NCI-H2196 (cell line): ENCODE data around the gene NCKAP5.
"Not testable (repeated sequence)": the region's sequence is repeated elsewhere in the genome, so short reads cannot be mapped to it uniquely, and the experiment has no call there.

ENCODE experiments used
- DNase-seq: peaks from one replicate; lab custom pipeline; 2025; ENCODE audit not compliant: unreplicated experiment; lab: John Stamatoyannopoulos, UW

Gene NCKAP5

DNA sequence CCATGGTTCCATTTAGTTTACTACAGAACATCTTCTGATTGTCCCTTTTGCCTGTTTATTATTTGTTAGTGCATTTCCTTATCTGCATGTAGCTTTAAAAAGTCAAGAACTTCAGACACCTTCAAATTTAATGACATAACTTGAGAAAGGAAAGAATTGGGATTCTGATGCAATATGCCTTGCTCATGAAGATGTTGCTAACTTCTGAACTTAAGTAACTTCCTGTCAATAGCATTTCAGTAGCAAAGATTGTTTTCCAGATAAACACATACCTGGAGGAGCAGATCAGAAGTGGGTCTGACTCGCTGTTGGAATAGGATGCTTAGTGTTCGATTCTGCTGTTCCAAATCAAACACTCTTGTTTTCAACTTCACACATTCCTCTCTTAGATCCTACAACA is 708.0 kb downstream of the NCKAP5 start:
- DNase-seq = no peak

DNA sequence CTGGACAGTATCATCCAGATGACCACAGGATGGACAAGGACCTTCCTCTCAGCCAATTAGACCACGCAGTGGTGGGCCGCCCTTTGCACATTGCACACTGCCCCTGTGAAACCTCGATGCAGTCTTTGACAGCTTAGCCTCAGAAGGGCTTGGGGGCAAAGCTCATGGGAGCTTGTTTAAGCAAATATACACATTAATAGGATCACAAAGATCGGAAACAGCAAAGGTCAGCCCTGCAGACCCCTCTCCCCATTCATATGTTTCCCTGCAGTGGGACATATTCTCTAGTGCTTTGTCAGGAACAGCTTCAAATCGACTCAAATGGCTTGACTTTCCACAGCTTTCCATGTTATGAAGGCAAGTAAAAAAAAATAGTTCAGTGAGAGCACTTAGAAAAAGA is 708.7 kb downstream of the NCKAP5 start:
- DNase-seq = no peak

DNA sequence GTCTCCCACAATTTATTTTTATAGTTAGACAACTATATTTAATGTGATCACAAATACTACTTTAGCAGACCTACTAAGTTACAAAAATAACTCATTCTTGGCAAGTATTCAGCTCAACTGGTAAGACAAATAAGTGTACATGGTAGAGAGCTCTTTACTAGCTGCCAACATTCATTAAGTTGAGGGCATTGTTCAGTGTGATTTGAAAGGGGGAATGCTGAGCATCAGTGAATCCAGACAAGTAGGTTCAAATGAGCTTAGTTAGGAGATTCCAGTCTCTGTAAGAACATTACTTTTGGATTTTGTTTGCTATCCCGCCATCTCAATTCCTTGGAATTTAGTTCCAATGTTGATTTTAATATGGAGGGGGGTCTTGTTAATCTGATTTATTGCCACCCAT is 710.9 kb downstream of the NCKAP5 start:
- DNase-seq = no peak

DNA sequence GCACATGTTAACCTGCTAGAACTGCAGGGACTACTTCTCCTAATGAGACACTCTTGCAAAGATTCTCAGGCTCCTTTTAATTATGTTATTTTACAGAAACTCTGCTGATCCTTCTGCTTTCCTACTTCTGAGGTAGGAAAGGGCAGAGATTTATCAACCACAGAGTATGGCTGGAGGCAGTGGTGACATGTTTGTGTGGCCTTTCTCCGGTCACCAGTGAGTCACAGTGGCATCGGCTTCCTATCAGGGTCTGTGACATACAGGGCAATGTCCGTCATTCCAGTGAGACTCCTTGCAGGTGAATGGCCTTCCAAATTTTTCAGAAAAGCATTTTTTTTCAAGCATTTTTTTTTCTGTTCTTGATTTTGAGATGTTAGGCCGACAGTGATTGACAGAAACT is 717.6 kb downstream of the NCKAP5 start:
- DNase-seq = no peak

DNA sequence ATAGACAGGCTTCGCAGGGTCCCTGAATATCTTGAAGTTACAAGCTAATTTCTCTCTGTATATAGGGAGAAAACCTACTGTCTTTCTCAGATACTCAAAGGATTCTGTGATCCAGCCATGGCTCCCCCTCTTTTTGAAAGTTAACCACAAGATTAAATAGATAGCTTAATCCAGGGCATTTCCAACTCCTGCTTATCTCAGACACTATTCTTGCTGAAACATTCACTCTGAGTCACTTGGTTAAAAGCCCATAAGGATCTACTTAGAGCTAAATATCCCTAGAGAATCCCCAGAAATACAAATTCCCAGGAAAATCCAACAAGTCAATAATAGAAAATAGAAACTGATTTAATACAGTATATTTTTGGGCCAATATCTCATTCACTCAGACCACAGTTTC is 719.1 kb downstream of the NCKAP5 start:
- DNase-seq = no peak

DNA sequence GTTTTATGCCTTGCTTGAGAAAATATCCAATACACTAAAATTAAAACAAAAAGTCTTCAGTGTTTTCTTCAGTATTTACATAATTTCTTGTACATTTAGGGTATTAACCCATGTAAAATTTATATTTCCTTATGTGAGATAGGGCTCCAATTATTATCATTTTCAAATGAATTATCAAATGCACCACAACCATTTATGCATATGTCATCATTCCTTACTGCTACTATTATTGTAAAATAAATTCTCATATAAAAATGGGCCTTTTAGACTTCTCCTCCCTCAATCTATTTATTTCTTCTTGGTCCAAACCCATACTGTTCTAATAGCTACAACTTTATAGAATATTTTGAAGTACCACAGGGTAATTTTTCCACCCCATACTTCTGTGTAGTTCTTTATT is 722.9 kb downstream of the NCKAP5 start:
- DNase-seq = no peak

DNA sequence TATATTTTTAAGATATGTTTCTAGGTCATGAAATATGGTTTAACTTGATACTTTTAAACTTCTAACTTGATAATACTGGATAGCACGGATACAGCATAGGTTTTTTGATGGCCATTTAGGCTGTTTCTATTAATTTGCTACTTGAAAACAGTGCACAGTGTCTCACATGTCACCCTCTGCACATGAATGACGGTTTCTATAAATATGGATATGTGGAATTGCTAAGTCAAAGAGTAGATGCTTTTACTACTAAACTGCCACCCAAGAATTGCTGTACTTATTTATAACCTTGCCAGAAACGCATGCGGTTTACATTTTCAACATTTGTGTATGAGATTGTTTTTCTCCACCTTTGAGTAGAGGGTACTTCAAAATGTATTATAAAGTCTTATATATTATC is 723.7 kb downstream of the NCKAP5 start:
- no peak for DNase-seq

DNA sequence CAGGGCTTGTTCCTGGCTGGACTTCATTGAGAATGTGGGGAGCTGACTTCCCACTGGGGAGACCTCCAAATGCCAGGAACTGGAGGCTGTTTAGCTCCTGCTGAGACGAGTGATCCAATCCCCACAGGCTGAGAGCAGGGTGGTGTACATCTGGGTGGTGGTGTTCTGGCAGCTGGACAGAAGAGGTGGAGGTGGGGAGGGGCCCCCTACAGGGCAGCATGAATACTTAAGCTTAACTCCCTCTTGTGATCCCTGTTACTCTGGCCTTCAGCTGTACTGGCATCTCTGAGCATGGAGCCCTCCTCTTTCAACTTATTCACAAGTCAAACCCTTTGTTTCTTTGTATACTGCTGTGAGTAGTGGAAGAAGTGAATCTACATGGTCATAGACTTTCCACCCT is 730.5 kb downstream of the NCKAP5 start:
- no peak for DNase-seq

DNA sequence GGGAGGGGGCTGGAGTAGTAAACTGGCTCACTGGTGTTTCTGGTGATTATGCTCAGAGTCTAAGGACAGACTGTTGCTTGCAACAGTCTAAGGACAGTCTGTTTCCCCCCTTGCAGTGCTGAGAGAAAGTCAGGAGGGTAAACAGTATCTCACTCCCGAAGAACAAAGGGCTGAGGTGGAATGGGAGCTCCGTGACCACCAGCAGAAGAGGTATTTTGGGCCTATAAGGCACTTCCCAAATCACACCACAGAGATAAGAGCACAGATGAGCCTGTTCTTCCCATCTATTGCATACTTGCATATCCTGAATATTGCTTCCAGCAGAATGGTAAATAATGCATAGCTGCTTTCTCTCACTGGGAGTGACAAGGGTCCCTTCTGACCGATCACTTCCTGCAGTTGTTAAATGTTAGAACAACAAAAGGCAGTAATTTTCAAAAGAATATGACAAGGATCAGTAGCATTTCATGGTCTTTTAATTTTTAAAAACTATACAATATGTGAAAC is 737.9 kb downstream of the NCKAP5 start:
- no peak for DNase-seq

DNA sequence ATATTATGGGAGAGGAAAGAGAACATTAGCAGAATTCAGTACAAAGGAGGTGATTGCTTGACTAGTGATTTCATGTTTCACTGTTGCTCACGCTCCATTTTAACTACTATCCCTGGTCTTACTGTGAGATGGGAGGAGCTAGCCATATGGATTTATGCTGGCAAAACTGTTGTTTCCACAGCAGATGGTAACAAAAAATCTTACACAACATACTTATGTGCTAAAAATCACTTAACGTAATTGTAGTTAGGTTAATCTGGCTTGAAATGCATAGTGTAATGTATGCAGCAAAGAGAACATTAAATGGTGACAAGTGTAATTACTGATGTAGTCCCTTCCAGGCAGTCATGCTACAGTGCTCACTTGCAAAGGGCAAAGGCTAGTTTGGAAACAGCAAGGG is 742.7 kb downstream of the NCKAP5 start:
- DNase-seq = no peak

DNA sequence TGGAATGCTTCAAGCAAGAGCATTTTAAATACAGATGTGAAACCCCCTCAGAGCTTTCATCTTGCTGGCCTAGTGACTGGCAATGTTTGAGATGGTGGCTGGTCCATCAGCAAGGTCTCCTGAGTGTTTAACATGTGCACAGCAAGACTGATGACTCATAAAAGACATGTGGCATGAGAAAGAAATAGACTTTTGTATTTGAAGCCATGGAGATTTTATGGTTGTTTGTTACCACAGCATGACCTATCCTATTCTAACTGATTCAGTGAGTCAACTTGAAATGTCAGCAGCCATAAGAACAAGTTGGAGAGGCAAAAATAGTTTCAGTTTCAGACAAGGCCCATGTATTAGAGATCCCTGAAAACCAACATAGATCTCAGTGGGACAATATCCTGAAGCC is 743.5 kb downstream of the NCKAP5 start:
- DNase-seq = no peak

DNA sequence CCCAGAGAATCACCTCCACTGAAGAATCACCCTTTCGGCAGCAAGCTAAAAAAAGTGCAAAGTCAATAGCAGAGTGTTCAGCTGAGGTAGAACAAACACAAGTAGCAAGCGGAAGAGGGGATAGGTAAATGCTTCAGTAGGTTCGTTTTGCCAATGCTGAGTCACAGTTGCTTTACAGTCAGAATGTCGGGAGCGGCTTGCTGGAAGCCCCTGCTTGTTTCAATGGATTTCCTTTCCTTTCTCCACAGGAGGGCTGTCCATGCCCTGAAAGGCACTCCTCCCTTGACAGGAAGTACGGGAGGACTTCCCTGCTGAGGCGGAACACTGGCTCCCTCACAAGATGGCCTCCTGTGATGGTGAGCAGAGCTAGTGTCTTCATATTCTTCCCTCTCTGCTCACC is 752.0 kb downstream of the NCKAP5 start:
- DNase-seq = no peak

DNA sequence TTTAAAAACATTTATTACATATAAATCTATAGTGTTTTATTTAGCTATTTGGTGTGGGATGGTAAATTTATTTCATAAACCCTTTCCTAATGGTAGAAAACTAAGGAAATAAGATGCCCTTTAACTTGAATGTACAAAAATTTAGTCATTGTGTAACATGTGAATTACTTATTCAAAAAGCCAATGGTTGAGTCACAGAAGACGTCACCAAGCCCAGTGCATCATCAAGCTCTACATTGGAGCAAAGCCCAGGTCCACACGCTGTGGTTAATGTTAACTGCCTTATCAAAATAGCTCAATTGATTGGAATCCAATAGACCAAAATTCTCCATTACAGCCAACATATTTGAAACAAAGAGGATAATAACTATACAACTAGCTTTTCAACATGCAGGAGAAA is 752.7 kb downstream of the NCKAP5 start:
- no peak for DNase-seq

DNA sequence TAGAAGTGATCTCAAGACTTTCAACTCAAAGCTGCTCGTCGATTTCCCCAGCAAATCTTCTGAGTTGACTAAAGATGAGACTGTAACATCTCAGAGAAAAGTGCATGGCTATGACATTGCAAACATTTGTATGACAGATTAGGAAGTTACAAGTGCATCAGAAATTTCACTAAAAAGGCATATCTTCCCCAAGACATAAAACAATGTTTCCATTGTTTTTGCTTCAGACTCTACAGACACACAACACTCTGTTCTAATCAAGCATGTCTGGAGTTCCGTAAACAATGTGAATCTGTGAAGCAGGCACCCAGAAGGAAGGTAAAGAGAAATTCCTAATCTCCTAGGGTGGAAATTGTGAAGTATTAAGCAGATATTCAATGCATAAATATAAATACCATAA is 753.6 kb downstream of the NCKAP5 start:
- DNase-seq = no peak

DNA sequence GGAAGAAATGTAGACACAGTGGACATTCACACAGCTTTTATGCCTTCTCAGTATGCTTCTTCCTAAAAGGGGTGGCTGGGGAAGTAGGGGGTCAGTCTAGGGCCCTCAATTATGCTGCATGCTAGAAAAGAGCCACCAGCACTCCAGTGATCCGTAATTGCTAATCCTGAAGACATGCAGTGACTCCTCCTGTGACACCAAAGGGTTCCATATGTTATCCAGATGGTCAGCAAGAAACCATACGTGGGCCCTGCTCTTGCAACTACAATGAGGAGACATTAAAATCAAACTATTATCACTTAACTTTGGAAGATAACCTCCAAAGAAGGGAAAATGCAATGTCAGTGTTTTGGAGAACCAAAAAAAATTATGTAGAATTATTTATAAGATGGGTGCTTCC is 754.8 kb downstream of the NCKAP5 start:
- no peak for DNase-seq

DNA sequence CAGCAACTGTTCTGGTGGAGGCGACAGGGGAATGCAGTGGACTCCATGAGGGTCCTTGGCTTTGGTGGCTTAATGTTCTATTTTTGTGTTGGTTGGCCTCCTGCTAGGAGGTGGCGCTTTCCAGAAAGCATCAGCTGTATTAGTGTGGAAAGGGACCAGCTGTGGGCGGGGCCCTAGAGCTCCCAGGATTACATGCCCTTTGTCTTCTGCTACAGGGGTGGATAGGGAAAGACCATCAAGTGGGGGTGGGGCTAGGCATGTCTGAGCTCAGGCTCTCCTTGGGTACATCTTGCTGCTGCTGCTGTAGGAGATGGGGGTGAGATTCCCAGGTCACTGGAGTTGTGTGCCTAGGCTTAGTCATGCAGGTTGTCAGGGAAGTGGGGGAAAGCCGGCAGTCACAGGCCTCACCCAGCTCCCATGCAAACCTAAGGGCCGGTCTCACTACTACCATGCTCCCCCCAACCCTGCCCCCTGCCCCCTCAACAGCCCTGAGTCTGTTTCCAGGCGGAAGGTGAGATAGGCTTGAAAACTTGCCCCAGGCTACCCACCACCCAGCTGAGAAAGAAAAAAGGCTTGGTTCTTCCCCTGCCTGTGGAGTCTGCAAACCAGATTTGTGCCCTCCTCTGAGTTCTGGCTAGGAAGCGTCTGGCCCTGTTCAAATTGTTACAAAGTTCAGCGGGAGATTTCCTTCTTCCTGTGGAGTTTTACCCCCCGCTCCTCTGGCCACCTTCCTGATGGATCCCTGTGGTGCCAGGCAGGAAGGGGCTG is 756.9 kb downstream of the NCKAP5 start:
- no peak for DNase-seq

DNA sequence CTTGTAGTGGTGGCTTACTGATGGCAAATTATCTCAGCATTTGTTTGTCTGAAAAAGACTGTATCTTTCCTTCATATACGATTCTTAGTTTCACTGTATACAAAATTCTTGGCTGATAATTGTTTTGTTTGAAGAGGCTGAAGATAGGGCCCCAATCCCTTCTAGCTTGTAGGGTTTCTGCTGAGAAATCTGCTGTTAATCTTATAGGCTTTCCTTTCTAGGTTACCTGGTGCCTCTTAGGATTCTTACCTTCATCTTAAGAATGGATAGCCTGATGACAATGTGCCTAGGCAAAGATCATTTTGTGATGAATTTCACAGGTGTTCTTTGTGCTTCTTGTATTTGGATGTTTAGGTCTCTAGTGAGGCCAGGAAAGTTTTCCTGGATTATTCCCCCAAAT is 758.3 kb downstream of the NCKAP5 start:
- DNase-seq = not testable (repeated sequence)

DNA sequence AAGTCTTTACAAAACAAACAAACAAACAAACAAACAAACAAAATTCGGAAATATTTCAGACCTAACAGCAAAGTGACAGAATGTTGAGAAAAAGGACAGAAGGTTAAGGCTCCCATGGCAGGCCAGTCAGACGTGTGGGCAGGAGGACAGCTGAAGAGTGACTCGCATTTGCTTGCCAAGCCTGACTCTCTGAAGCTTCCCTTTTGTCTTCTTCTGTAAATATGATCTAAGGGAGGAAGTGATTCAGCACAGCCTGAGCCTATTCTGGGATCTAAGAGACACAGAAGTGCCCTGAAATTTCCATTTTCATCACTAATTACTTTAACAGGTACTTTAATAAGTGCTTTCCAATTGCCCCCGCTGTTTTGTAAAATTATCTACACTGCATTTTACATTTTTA is 764.2 kb downstream of the NCKAP5 start:
- DNase-seq = peak; percentile 64

DNA sequence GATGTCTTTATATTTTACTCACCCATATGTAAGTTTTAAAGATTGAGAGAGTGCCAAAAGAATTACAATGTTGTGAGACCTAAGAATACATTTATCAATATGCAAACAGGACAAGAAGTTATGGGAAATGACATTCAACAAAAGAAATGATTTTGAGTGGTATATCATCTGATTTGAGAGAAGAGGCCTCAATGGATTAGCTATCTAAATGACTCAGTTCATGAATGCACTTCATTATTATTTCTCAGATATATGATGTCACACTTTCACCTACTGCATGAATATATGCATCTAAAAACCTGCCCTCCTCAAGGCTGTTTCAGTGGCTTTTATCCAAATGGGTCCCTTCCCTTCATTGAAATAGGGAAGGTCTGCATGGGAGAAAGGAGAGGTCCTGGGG is 769.9 kb downstream of the NCKAP5 start:
- no peak for DNase-seq

DNA sequence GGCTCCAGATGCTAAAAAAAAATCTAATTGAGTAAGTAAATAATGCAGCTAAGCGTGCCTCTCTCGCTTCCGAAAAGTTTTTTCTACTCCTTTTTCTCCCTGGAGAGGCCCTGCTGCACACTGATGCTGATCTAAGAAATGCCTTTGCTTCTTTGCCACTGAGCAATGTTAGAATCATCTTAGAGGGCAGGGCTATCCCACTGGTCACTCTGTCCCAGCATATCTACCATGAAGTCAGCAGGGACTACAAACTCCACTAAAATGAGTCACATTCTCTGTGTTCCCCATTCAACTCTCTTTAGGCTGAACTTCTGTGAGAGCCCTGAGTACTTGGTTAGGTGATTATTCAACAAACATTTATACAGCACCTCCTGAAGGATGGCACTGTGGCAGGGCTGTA is 770.7 kb downstream of the NCKAP5 start:
- DNase-seq = no peak

DNA sequence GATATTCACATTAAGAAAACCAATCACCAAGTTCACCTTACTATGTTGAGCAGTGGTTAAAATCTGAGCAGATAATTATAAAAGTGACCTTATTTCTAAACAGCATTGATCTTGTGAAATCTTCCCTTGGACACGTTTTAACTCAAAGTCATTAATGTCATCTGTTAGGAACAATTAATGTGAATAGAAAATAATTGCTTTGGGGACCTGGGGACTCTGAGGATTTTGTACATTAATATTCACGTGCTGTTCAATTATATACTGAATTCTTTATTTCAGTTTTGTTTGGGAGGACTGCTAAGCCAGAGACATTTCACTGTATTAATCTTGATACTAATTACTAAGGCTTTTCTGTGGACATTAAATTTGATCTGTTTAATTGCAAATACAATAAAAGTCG is 771.2 kb downstream of the NCKAP5 start:
- no peak for DNase-seq

DNA sequence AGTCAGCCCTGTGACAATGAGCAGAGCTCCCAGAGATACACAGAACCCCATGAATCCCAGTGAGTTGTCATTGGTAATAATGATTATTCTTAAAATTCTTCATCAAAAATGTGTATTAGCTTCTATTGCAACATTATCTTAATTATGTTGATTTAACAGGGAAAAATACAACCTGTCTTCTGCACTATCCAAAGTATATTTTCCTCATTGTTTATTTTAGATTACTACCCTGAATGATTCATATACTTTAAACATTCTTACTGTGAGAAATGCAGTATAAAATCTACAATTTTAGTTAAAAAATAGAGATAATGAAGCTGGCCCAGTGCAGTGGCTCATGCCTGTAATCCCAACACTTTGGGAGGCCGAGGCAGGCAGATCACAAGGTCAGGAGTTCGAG is 773.0 kb downstream of the NCKAP5 start:
- no peak for DNase-seq

DNA sequence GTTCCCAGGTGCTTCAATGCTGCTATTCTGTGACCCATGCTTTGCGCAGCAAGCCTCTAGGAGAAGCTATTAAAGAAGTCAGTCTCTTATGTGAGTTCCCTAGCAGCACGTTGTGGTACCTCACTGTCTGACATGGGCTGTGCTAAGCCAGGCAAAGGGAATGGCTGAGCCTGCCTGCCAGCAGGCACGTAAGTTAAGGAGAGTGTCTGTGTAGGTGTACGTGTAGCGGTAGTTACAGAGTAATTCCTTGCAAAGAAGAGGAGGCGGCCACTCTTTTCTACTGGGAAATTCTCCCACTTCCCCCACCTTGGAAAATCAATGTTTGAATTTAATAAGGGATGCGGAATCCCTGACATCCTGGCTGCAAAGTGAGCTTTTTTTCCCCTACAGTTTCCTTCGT is 774.7 kb downstream of the NCKAP5 start:
- no peak for DNase-seq
